IgD-negative memory B cell (primary cell): ENCODE results near the gene MYO5A. TPM values are rescaled to one million over a fixed set of nuclear protein-coding genes. Genes with fewer than 3 reads are reported as not detected.
"Not testable (repeated sequence)": the region's sequence is repeated elsewhere in the genome, so short reads cannot be mapped to it uniquely, and the experiment has no call there.

ENCODE experiments used
- H3K27ac Mint-ChIP-seq, 3 donors: one replicate each; pipeline ENCODE4 v1.8.0; 2020 to 2022; ENCODE audit warnings: mild to moderate bottlenecking in 3 of 3, mixed read lengths in 3 of 3, moderate library complexity in 1 of 3
- H3K27me3 Mint-ChIP-seq: one replicate; pipeline ENCODE4 v1.8.0; 2021; ENCODE audit warnings: mixed read lengths
- H3K36me3 Mint-ChIP-seq: one replicate; pipeline ENCODE4 v1.8.0; 2020; ENCODE audit warnings: mild to moderate bottlenecking, mixed read lengths
- H3K4me1 Mint-ChIP-seq, 3 donors: one replicate each; pipeline ENCODE4 v1.8.0; 2020 to 2022; ENCODE audit warnings: mixed read lengths in 3 of 3, mild to moderate bottlenecking in 1 of 3
- H3K4me3 Mint-ChIP-seq, 4 donors: one replicate each; pipeline ENCODE4 v1.8.0; 2020 to 2022; ENCODE audit warnings: mild to moderate bottlenecking in 4 of 4, mixed read lengths in 4 of 4, moderate library complexity in 3 of 4
- H3K9me3 Mint-ChIP-seq, 3 donors: one replicate each; pipeline ENCODE4 v1.8.0; 2020 to 2021; ENCODE audit warnings: mixed read lengths in 3 of 3, mild to moderate bottlenecking in 1 of 3
- polyA plus RNA-seq: library from polyadenylated mRNA; unstranded; fragments of 300-500 nt; fragmentation: Illumina TruSeq; gene quantifications from one replicate; pipeline ENCODE4 v1.2.3, GENCODE V29; 2021

Gene MYO5A
- polyA plus RNA-seq, 1 donor from 2014 or later, result 16.7 TPM

DNA sequence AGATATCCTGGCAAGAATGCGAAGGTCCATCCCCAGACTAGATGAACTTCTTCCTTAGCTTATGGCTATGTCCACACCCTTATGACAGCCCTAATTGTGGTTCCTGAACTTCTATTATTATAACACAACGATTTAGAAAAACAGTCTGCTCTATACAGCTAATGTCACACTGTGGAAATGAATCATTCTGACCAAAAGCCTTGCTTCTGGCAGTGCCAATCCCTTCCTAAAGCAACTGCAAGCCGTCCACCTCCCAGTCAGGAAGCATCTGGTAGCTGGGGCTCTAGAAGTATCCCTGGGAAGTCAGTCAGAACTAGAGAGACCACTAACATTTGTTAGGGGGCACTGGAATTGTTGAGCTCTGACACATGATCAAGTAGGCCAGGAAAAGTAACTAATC is 45.0 kb downstream of the MYO5A start:
- Mint-ChIP-seq H3K4me1 (peaks cover 40 to 65% (median 64%) of the 10 kb centered on the region in 3 donors), H3K27me3 (no peaks in the 10 kb centered on the region), H3K9me3 (no peaks in the 10 kb centered on the region), H3K36me3 (no peaks in the 10 kb centered on the region), H3K27ac (peak overlapping the region in 2 of 3 donors; percentile 2 to 32), H3K4me3 (peak overlapping the region in 1 of 4 donors; percentile 29)

- peaks cover 2% of the 10 kb centered on the region for H3K36me3 Mint-ChIP-seq
- H3K27ac Mint-ChIP-seq, result peak overlapping the region; percentile 4 to 85 (median 60)
- H3K27me3 Mint-ChIP-seq, result no peaks in the 10 kb centered on the region
- H3K9me3 Mint-ChIP-seq, result no peaks in the 10 kb centered on the region
- peak overlapping the region in 2 of 4 donors; percentile 55 to 69 for H3K4me3 Mint-ChIP-seq
- H3K4me1 Mint-ChIP-seq, result peaks cover 28 to 58% (median 55%) of the 10 kb centered on the region in 3 donors
Observed at GRCh38 chr15:52481915-52482314, 46.8 kb downstream of the MYO5A start.

- H3K27ac Mint-ChIP-seq, result no peak overlapping the region
- no peaks in the 10 kb centered on the region for H3K27me3 Mint-ChIP-seq
- H3K4me1 Mint-ChIP-seq, result peaks cover 28 to 51% (median 49%) of the 10 kb centered on the region in 3 donors
- no peaks in the 10 kb centered on the region for H3K9me3 Mint-ChIP-seq
- peaks cover 2% of the 10 kb centered on the region for H3K36me3 Mint-ChIP-seq
- peak overlapping the region in 1 of 4 donors; percentile 69 for H3K4me3 Mint-ChIP-seq
Observed at GRCh38 chr15:52480990-52481389, 47.7 kb downstream of the MYO5A start.

DNA sequence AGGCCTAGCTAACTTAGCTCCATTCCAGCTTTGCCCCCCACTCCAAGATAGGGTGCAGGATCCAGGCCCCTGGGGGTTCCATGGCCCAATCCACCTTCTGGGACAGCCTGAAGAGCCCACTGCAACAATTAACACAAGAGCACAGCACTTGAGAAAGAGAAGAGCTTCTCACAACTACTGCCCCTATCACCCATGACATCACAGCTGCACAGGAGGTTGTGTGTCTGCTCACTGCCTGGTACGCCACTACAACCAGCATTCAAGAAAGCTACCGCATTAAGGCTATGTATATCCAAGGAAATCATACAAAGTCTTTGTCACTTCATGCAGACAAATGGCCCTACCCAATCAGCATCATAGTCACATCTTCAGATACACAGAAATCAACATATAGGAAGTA is 62.0 kb downstream of the MYO5A start:
- Mint-ChIP-seq H3K4me1 (peaks cover 39 to 51% (median 48%) of the 10 kb centered on the region in 3 donors), H3K4me3 (peak overlapping the region in 2 of 4 donors; percentile 79 to 80), H3K27me3 (no peaks in the 10 kb centered on the region), H3K27ac (peak overlapping the region in 2 of 3 donors; percentile 9 to 90), H3K36me3 (peaks cover 2% of the 10 kb centered on the region), H3K9me3 (peaks cover 0 to 6% (median 3%) of the 10 kb centered on the region in 3 donors)

- H3K27ac Mint-ChIP-seq, result peak overlapping the region; percentile 9 to 90 (median 39)
- H3K36me3 Mint-ChIP-seq, result peaks cover 2% of the 10 kb centered on the region
- H3K9me3 Mint-ChIP-seq, result peaks cover 0 to 6% (median 3%) of the 10 kb centered on the region in 3 donors
- H3K4me1 Mint-ChIP-seq, result peaks cover 39 to 50% (median 44%) of the 10 kb centered on the region in 3 donors
- peak overlapping the region in 3 of 4 donors; percentile 44 to 80 (median 79) for H3K4me3 Mint-ChIP-seq
- H3K27me3 Mint-ChIP-seq, result no peaks in the 10 kb centered on the region
Observed at GRCh38 chr15:52466134-52466701, 62.5 kb downstream of the MYO5A start.

GRCh38 chr15:52464478-52464877 is 64.2 kb downstream of the MYO5A start:
- peaks cover 39 to 43% (median 41%) of the 10 kb centered on the region in 3 donors for H3K4me1 Mint-ChIP-seq

DNA sequence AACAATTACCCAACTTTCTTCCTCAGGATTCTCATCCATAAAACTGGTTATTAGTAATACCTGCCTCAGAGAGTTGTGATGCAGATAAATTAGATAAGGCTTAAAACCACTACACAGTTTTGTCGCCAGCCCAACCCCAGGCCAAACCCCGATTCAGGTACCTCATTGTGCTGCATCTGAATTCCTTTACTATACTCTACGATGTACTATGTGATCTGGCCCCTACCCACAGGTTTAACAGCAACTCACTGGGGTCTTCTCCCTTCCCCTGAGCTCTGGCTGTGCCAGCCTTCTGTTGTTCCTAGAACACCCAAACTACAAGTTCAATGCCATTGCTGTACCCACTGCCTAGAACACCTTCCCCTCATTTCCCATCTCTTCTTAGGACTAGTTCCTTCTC is 64.6 kb downstream of the MYO5A start:
- H3K9me3 Mint-ChIP-seq, result peaks cover 0 to 6% (median 3%) of the 10 kb centered on the region in 3 donors
- peaks cover 39 to 43% (median 41%) of the 10 kb centered on the region in 3 donors for H3K4me1 Mint-ChIP-seq
- H3K27me3 Mint-ChIP-seq, result no peaks in the 10 kb centered on the region
- peak overlapping the region in 2 of 4 donors; percentile 0 to 38 for H3K4me3 Mint-ChIP-seq
- peak overlapping the region; percentile 51 to 90 (median 85) for H3K27ac Mint-ChIP-seq
- H3K36me3 Mint-ChIP-seq, result peaks cover 4% of the 10 kb centered on the region

More at GRCh38 chr15:52464478-52464877, 64.2 kb downstream of the MYO5A start:
- peaks cover 0 to 6% (median 3%) of the 10 kb centered on the region in 3 donors for H3K9me3 Mint-ChIP-seq
- H3K27ac Mint-ChIP-seq, result peak overlapping the region; percentile 51 to 90 (median 85)
- peak overlapping the region; percentile 0 to 52 (median 20) for H3K4me3 Mint-ChIP-seq
- no peaks in the 10 kb centered on the region for H3K27me3 Mint-ChIP-seq
- peaks cover 2% of the 10 kb centered on the region for H3K36me3 Mint-ChIP-seq

GRCh38 chr15:52463638-52464037 is 65.0 kb downstream of the MYO5A start:
- H3K4me3 Mint-ChIP-seq, result peak overlapping the region in 1 of 4 donors; percentile 43
- peaks cover 0 to 6% (median 3%) of the 10 kb centered on the region in 3 donors for H3K9me3 Mint-ChIP-seq
- H3K4me1 Mint-ChIP-seq, result peaks cover 39 to 43% (median 41%) of the 10 kb centered on the region in 3 donors
- H3K36me3 Mint-ChIP-seq, result peaks cover 4% of the 10 kb centered on the region
- H3K27ac Mint-ChIP-seq, result peak overlapping the region; percentile 51 to 90 (median 85)
- H3K27me3 Mint-ChIP-seq, result no peaks in the 10 kb centered on the region

DNA sequence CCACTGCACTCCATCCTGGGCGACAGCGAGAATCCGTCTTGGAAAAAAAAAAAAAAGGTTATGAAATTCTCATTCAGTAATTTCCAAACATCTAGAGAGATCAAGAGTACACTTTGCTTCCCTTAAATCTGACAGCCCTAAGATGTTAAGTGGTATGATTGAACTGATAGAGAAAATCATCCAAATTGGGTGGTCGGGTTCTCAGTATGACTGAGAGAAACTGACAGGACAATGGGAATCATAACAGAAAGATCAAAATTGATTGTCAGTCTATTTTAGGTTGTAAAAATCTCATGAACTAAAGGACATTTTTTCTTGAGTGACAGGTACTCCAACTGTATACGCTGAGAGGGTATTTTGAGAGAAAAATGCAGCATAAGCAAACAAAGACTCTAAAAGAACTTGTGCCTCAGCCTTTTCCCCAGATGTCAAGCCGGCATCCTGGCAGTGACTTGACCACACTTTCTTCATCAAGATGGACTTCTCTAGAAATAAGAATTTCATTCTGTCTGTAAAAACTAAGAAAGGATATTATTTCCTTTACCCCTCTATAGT is 65.8 kb downstream of the MYO5A start:
- no peaks in the 10 kb centered on the region for H3K27me3 Mint-ChIP-seq
- peaks cover 41 to 43% (median 42%) of the 10 kb centered on the region in 3 donors for H3K4me1 Mint-ChIP-seq
- H3K36me3 Mint-ChIP-seq, result peaks cover 4% of the 10 kb centered on the region
- H3K9me3 Mint-ChIP-seq, result peaks cover 0 to 6% (median 3%) of the 10 kb centered on the region in 3 donors
- no peak overlapping the region for H3K4me3 Mint-ChIP-seq
- H3K27ac Mint-ChIP-seq, result no peak overlapping the region

DNA sequence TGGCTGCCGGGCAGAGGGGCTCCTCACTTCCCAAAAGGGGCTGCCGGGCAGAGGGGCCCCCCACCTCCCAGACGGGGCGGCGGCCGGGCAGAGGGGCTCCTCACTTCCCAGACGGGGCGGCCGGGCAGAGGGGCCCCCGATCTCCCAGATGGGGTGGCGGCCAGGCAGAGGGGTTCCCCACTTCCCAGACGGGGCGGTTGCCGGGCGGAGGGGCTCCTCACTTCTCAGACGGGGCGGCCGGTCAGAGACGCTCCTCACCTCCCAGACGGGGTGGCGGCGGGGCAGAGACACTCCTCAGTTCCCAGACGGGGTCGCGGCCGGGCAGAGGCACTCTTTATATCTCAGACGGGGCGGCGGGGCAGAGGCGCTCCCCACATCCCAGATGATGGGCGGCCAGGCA is 69.0 kb downstream of the MYO5A start:
- not testable (repeated sequence) for H3K27ac Mint-ChIP-seq, H3K4me3 Mint-ChIP-seq, H3K36me3 Mint-ChIP-seq, H3K27me3 Mint-ChIP-seq, H3K9me3 Mint-ChIP-seq
- H3K4me1 Mint-ChIP-seq, result peaks cover 23 to 44% (median 29%) of the 10 kb centered on the region in 3 donors

DNA sequence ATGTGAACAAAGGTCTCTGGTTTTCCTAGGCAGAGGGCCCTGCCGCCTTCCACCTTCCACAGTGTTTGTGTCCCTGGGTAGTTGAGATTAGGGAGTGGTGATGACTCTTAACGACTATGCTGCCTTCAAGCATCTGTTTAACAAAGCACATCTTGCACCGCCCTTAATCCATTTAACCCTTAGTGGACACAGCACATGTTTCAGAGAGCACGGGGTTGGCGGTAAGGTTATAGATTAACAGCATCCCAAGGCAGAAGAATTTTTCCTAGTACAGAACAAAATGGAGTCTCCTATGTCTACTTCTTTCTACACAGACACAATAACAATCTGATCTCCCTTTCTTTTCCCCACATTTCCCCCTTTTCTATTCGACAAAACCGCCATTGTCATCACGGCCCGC is 69.4 kb downstream of the MYO5A start:
- H3K4me3 Mint-ChIP-seq, H3K27me3 Mint-ChIP-seq, H3K27ac Mint-ChIP-seq, H3K9me3 Mint-ChIP-seq, H3K36me3 Mint-ChIP-seq: not testable (repeated sequence)
- H3K4me1 Mint-ChIP-seq, result peaks cover 19 to 44% (median 27%) of the 10 kb centered on the region in 3 donors

DNA sequence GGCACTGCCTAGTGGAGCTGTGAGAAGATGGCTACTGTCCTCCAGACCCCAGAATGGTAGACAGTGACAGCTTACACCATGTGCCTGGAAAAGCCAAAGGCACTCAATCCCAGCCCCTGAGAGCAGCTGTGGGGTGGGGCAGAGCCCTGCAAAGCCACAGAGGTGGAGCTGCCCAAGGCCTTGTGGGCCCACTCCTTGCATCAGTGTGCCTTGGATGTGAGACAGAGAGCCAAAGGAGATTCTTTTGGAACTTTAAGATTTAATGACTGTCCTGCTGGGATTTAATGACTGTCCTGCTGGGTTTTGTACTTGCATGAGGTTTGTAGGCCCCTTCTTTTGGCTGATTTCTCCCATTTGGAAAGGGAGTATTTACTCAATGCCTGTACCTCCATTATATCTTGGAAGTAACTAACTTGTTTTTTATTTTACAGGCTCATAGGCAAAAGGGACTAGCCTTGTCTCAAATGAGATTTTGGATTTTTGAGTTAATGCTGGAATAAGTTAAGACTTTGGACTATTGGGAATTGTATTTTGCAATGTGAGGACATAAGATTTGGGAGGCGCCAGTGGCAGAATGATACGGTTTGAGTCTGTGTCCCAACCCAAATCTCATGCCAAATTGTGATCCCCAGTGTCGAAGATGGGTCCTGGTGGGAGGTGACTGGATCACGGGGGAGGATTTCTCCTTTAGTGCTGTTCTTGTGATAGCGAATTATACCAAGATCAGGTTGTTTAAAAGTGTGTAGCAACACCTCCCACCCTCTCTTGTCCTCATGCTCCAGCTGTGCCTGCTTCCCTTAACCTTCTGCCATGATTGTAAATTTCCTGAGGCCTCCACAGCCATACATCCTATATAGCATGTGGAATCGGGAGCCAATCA is 80.4 kb downstream of the MYO5A start:
- Mint-ChIP-seq H3K4me3 (no peak overlapping the region), H3K27ac (no peak overlapping the region), H3K9me3 (no peaks in the 10 kb centered on the region), H3K4me1 (peaks cover 19 to 38% (median 37%) of the 10 kb centered on the region in 3 donors), H3K27me3 (no peaks in the 10 kb centered on the region), H3K36me3 (no peaks in the 10 kb centered on the region)

DNA sequence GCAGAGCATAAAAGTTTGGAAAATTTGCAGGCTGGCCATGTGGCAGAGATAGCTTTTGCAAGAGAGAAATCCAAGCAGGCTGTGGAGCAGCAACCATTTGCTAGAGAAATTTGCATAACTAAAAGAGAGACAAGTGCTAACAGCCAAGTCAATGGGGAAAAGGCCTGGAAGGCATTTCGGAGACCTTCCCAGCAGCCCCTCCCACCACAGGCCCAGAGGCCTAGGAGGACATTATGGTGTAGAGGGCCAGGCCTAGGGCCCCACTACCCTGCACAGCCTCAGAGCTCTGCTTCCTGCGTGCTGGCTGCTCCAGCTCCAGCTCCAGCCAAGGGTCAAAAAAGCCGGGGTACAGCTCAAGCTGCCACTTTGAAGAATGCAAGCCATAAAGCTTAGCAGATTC is 82.7 kb downstream of the MYO5A start:
- H3K27ac Mint-ChIP-seq, result peak overlapping the region in 1 of 3 donors; percentile 79
- peaks cover 14 to 33% (median 33%) of the 10 kb centered on the region in 3 donors for H3K4me1 Mint-ChIP-seq

GRCh38 chr15:52445553-52445952 is 83.1 kb downstream of the MYO5A start:
- Mint-ChIP-seq H3K36me3 (no peaks in the 10 kb centered on the region), H3K27ac (no peak overlapping the region), H3K9me3 (no peaks in the 10 kb centered on the region), H3K4me3 (peak overlapping the region in 1 of 4 donors; percentile 50), H3K4me1 (peaks cover 14 to 35% (median 34%) of the 10 kb centered on the region in 3 donors), H3K27me3 (no peaks in the 10 kb centered on the region)

More for the DNA sequence above, 82.7 kb downstream of the MYO5A start:
- H3K36me3 Mint-ChIP-seq, result no peaks in the 10 kb centered on the region
- no peaks in the 10 kb centered on the region for H3K9me3 Mint-ChIP-seq
- H3K4me3 Mint-ChIP-seq, result peak overlapping the region in 1 of 4 donors; percentile 50
- H3K27me3 Mint-ChIP-seq, result no peaks in the 10 kb centered on the region

- H3K27ac Mint-ChIP-seq, H3K27me3 Mint-ChIP-seq, H3K9me3 Mint-ChIP-seq, H3K4me3 Mint-ChIP-seq, H3K36me3 Mint-ChIP-seq: not testable (repeated sequence)
- peaks cover 20 to 42% (median 38%) of the 10 kb centered on the region in 3 donors for H3K4me1 Mint-ChIP-seq
Observed at GRCh38 chr15:52443205-52443604, 85.5 kb downstream of the MYO5A start.
